Astrocyte (in vitro differentiated cells and primary cell): Measurements from ENCODE around the gene HPSE. TPM values are rescaled to one million over a fixed set of nuclear protein-coding genes. Genes with fewer than 3 reads are reported as not detected.

ENCODE experiments used
- DNase-seq: peaks from one replicate; pipeline ENCODE4 v3.0.0-alpha.2; 2010; ENCODE audit warnings: low read depth
- FAIRE-seq: peaks from 2 replicates; lab custom pipeline; 2011; peaks lifted over from hg19 to GRCh38; lab: Jason Lieb, UNC
- H2AFZ ChIP-seq: 2 replicates; pipeline ENCODE4 v1.6.0; 2012; ENCODE audit warnings: low read depth, low read length, inconsistent platforms
- H3K27ac ChIP-seq: 2 replicates; pipeline ENCODE4 v1.5.1; 2011; ENCODE audit warnings: low read depth, low read length, inconsistent platforms
- H3K27me3 ChIP-seq: 2 replicates; pipeline ENCODE4 v1.6.0; 2011; ENCODE audit warnings: low read length, inconsistent platforms; ENCODE audit not compliant: insufficient read depth
- H3K36me3 ChIP-seq: 2 replicates; pipeline ENCODE4 v1.5.1; 2011; ENCODE audit warnings: low read length, inconsistent platforms; ENCODE audit not compliant: insufficient read depth
- H3K4me1 ChIP-seq: 2 replicates; pipeline ENCODE4 v1.5.1; 2011; ENCODE audit warnings: low read length, inconsistent platforms; ENCODE audit not compliant: insufficient read depth
- H3K4me2 ChIP-seq: 2 replicates; pipeline ENCODE4 v1.6.0; 2012; ENCODE audit warnings: low read length, inconsistent platforms
- H3K4me3 ChIP-seq: 2 replicates; pipeline ENCODE4 v1.5.1; 2011; ENCODE audit warnings: low read depth, mild to moderate bottlenecking, low read length, inconsistent platforms; ENCODE audit not compliant: insufficient read depth
- H3K79me2 ChIP-seq: 2 replicates; pipeline ENCODE4 v1.6.0; 2012; ENCODE audit warnings: mild to moderate bottlenecking, low read length, inconsistent platforms; ENCODE audit not compliant: insufficient read depth
- H3K9ac ChIP-seq: 2 replicates; pipeline ENCODE4 v1.6.0; 2012; ENCODE audit warnings: mild to moderate bottlenecking, low read length, inconsistent platforms
- H3K9me3 ChIP-seq: 2 replicates; pipeline ENCODE4 v1.5.1; 2012; ENCODE audit warnings: low read depth, mild to moderate bottlenecking, low read length, inconsistent platforms; ENCODE audit not compliant: insufficient read depth
- H4K20me1 ChIP-seq: 2 replicates; pipeline ENCODE4 v1.6.0; 2012; ENCODE audit warnings: low read length, inconsistent platforms; ENCODE audit not compliant: insufficient read depth
- H3K27ac Mint-ChIP-seq: one replicate; pipeline ENCODE4 v1.8.0; 2021; ENCODE audit warnings: mild to moderate bottlenecking, mixed read lengths; ENCODE audit not compliant: unreplicated experiment
- H3K27me3 Mint-ChIP-seq: one replicate; pipeline ENCODE4 v1.8.0; 2021; ENCODE audit warnings: low read depth, mixed read lengths; ENCODE audit not compliant: unreplicated experiment
- H3K36me3 Mint-ChIP-seq: one replicate; pipeline ENCODE4 v1.8.0; 2021; ENCODE audit warnings: low read depth, mixed read lengths; ENCODE audit not compliant: unreplicated experiment
- H3K4me1 Mint-ChIP-seq: one replicate; pipeline ENCODE4 v1.8.0; 2021; ENCODE audit warnings: low read depth, mixed read lengths; ENCODE audit not compliant: unreplicated experiment
- H3K4me3 Mint-ChIP-seq: one replicate; pipeline ENCODE4 v1.8.0; 2021; ENCODE audit warnings: mild to moderate bottlenecking, moderate library complexity, mixed read lengths; ENCODE audit not compliant: unreplicated experiment
- H3K9me3 Mint-ChIP-seq: one replicate; pipeline ENCODE4 v1.8.0; 2021; ENCODE audit warnings: mild to moderate bottlenecking, mixed read lengths; ENCODE audit not compliant: unreplicated experiment
- CTCF ChIP-seq: IDR thresholded peaks from 2 replicates; pipeline ENCODE4 v1.5.1; 2011; ENCODE audit warnings: low read depth, mild to moderate bottlenecking, inconsistent platforms, low read length, moderate library complexity; ENCODE audit not compliant: insufficient read depth
- EZH2 ChIP-seq: IDR thresholded peaks from 2 replicates; pipeline ENCODE4 v1.6.1; 2012; ENCODE audit warnings: mild to moderate bottlenecking, low read length, inconsistent platforms; ENCODE audit not compliant: insufficient read depth
- total RNA-seq: library from RNA; stranded (reverse); gene quantifications from 2 replicates; pipeline ENCODE4 v1.2.1, GENCODE V29; 2021

HPSE gene
- total RNA-seq, 1 donor from 2014 or later: 0.75 TPM

- TF ChIP-seq EZH2 (no peak), CTCF (no peak)
- H3K27me3 Mint-ChIP-seq: peaks cover 4% of the 10 kb centered on the region
- H4K20me1 ChIP-seq: no peaks in the 10 kb centered on the region
- H3K9me3 Mint-ChIP-seq: peaks cover 5% of the 10 kb centered on the region
- H3K9ac ChIP-seq: no peak overlapping the region
- H3K4me1 Mint-ChIP-seq: peaks cover 8% of the 10 kb centered on the region
- H3K27ac ChIP-seq: no peak overlapping the region
- H3K9me3 ChIP-seq: no peaks in the 10 kb centered on the region
- no peaks in the 10 kb centered on the region for H3K36me3 ChIP-seq
- H3K36me3 Mint-ChIP-seq: no peaks in the 10 kb centered on the region
- no peaks in the 10 kb centered on the region for H3K79me2 ChIP-seq
- peaks cover 4% of the 10 kb centered on the region for H3K4me1 ChIP-seq
- DNase-seq: no peak
- H2AFZ ChIP-seq: no peak overlapping the region
- FAIRE-seq: no peak
- H3K4me2 ChIP-seq: no peak overlapping the region
- no peak overlapping the region for H3K27ac Mint-ChIP-seq
- no peaks in the 10 kb centered on the region for H3K27me3 ChIP-seq
- no peak overlapping the region for H3K4me3 Mint-ChIP-seq
- no peak overlapping the region for H3K4me3 ChIP-seq
Measured at GRCh38 chr4:83371235-83371634, 36.6 kb upstream of the HPSE start.

GRCh38 chr4:83370640-83370906, 35.9 kb upstream of the HPSE start:
- Mint-ChIP-seq H3K4me1 (peaks cover 8% of the 10 kb centered on the region), H3K27ac (no peak overlapping the region), H3K27me3 (peaks cover 5% of the 10 kb centered on the region), H3K36me3 (no peaks in the 10 kb centered on the region), H3K9me3 (no peaks in the 10 kb centered on the region), H3K4me3 (no peak overlapping the region)
- no peak for TF ChIP-seq CTCF
- no peak for TF ChIP-seq EZH2
- Histone ChIP-seq H3K79me2 (no peaks in the 10 kb centered on the region), H3K9me3 (no peaks in the 10 kb centered on the region), H3K4me3 (no peak overlapping the region), H3K4me2 (no peak overlapping the region), H3K9ac (no peak overlapping the region), H3K27me3 (no peaks in the 10 kb centered on the region), H4K20me1 (no peaks in the 10 kb centered on the region), H3K36me3 (no peaks in the 10 kb centered on the region), H3K4me1 (peaks cover 4% of the 10 kb centered on the region), H2AFZ (no peak overlapping the region), H3K27ac (no peak overlapping the region)
- FAIRE-seq (no peak), DNase-seq (peak; percentile 33)

- Mint-ChIP-seq H3K27ac (peak overlapping the region; percentile 21), H3K4me3 (no peak overlapping the region), H3K9me3 (no peaks in the 10 kb centered on the region), H3K36me3 (no peaks in the 10 kb centered on the region), H3K4me1 (peaks cover 8% of the 10 kb centered on the region), H3K27me3 (peaks cover 5% of the 10 kb centered on the region)
- Histone ChIP-seq H3K36me3 (no peaks in the 10 kb centered on the region), H3K27me3 (no peaks in the 10 kb centered on the region), H3K9me3 (no peaks in the 10 kb centered on the region), H3K4me3 (no peak overlapping the region), H3K9ac (no peak overlapping the region), H3K79me2 (no peaks in the 10 kb centered on the region), H3K4me2 (no peak overlapping the region), H3K27ac (no peak overlapping the region), H4K20me1 (no peaks in the 10 kb centered on the region), H2AFZ (no peak overlapping the region), H3K4me1 (peaks cover 4% of the 10 kb centered on the region)
- no peak for DNase-seq
- TF ChIP-seq EZH2 (no peak), CTCF (no peak)
- no peak for FAIRE-seq
Measured at GRCh38 chr4:83369831-83370639, 35.4 kb upstream of the HPSE start.
